KOPT-K1 (cell line): Measurements from ENCODE around the gene AMBP.

ENCODE experiments used
- H3K27ac ChIP-seq: fragments of 200-600 bp; sonication (generic); 2 replicates; pipeline ENCODE4 v1.5.1; 2016; ENCODE audit warnings: antibody characterized with exemption, mild to moderate bottlenecking, low read depth, low read length; ENCODE audit not compliant: poor library complexity, severe bottlenecking
- H3K36me3 ChIP-seq: fragments of 200-600 bp; sonication (generic); 2 replicates; pipeline ENCODE4 v1.5.1; 2017; ENCODE audit warnings: antibody characterized with exemption, mild to moderate bottlenecking, low read length, moderate library complexity; ENCODE audit not compliant: insufficient read depth
- H3K9me3 ChIP-seq: fragments of 200-600 bp; sonication (generic); 2 replicates; pipeline ENCODE4 v1.5.1; 2017; ENCODE audit warnings: antibody characterized with exemption, low read length, mild to moderate bottlenecking; ENCODE audit not compliant: insufficient read depth, poor library complexity, severe bottlenecking

AMBP gene

DNA sequence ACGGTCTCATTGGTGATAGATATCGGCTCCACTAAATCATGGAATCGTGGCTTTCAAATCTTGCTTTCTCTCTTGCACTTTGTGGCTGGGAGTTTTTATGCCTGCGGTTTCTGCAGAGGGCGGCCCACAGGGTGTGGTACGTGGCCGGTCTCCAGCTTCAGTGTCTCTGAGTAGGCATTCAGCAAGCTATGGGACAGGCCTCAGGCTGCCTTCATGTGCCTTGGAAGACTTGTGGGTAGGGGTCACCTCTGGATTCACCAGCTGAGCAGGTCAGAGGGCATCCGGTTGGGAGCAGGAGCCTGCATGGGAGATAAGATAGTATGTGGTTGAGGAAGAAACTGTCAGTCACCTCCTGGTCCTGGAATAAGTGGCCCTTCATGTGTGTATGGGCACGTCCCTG lies 47.7 kb downstream of the AMBP start:
- Histone ChIP-seq H3K36me3 (no peaks in the 10 kb centered on the region), H3K27ac (no peak overlapping the region), H3K9me3 (no peaks in the 10 kb centered on the region)

DNA sequence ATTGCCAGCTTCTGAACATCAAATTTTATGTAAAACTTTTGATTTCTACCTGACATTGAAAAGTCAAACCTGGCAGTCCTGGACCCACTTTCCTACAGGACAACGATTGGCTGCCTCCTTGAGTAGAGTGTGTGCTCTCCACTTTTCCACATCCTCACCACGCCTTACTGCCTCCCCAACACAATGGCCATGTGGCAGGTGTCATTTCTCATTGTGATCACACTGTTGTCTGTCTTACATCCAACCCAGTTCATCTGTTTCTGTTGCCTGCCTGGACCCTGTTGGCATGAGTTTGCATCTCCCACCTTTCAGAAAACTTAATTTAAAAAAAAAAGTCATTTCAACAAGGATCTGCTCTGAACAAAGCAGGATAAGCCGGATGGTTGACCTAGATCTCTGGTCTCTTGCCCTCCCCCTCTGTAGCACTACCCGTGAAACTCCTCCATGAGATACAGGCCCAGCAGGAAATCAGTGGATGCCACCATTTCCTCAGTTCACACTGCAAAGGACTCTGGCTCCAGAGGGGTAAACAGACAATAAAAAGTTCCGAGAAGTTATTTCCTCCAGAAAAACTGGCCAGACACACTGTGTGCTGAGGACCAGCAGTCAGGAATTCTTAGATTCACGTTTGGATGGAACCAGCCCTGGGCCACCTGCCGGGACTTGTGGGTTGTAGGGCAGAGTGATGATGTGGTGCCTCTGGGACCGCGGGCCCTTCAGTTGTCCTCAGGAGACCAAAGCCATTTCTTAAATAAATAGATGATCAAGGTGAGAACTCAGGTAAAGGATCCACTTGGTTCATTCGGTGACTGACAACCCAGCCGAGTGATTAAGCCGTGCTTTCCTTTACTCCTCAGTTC lies 48.6 kb downstream of the AMBP start:
- Histone ChIP-seq H3K36me3 (no peaks in the 10 kb centered on the region), H3K9me3 (peaks cover 7% of the 10 kb centered on the region), H3K27ac (no peak overlapping the region)

DNA sequence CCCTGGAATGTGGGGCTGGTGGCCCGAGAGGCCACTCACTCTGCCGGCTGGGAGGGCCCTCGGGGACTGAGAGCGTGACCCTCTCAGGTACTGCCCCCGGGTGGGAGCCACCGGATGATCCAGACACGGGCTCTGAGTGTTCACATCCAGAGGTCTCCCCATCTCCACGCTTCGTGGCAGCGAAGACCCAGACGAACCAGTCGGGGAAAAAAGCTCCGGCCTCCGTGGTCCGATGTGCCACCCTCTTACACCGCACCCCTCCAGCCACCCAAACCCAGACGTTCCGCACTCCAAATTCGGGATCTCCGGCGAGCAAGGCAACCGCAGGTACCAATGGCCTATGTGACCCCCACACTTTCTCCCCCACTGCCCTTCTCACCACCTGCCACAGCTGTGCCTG lies 49.5 kb downstream of the AMBP start:
- no peak overlapping the region for H3K27ac ChIP-seq
- peaks cover 16% of the 10 kb centered on the region for H3K9me3 ChIP-seq
- no peaks in the 10 kb centered on the region for H3K36me3 ChIP-seq

DNA sequence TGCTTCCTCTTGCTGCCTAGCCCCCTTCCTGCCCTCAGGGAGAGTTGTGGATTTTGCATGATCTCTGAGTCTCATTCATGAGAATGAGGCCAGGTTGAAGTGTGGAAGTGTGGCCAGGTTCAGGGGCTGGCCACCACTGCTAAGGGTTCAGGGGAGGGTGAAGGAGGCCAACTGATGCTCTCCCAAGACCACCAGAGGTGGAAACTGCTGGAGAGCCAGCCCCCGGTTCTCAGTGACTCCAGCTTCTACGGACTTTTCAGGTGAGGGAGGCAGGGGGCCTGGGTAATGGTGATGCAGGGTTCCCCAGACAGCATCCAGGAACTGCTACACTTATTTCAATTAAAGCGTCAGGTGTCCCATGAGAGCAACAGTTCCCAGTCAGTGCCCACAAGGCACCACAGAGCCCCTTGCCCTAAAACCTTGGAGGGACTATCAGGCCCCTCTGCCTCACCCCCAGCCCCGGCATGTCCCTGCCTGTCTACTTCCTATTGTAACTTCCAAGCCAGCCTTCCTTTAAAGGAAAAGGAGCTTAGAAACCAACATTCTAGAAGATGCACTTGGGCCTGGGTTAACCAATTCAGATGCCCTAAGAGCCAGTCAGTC lies 50.1 kb downstream of the AMBP start:
- Histone ChIP-seq H3K36me3 (no peaks in the 10 kb centered on the region), H3K27ac (no peak overlapping the region), H3K9me3 (peaks cover 18% of the 10 kb centered on the region)

DNA sequence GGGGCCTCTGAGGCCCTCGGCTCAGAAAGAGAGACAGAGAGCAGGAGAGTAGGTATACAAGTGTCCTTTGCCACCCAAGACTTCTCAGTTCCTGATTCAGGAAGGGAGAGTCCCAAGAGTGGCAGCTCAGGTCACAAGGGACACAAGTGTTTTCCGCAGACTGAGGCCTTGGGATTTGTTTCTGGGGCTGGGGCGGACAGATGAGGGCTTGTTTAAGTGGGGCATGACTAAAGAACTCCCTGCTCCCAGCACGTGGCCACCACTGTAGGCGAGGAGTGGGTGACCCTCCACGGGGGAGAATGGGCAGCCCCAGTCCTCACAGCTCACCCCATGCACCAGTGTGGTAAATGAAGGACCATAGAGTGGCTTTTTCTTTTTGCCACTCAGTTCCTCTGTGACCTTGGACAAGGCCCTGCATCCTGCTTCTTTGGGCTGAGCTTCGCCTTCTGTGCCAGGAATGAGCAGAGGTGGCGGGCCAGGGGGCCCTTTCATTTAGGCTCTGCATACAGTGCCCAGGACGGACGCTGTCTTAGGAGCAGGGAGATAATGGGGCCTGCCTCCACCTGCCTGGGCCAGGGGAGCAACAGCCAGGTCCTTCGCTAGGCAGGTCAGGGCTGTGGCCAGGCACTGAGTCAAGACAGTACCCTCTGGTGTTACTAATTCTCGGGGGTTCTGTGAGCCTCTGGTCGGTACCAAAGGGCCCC lies 50.8 kb downstream of the AMBP start:
- Histone ChIP-seq H3K27ac (no peak overlapping the region), H3K9me3 (peaks cover 18% of the 10 kb centered on the region), H3K36me3 (no peaks in the 10 kb centered on the region)

DNA sequence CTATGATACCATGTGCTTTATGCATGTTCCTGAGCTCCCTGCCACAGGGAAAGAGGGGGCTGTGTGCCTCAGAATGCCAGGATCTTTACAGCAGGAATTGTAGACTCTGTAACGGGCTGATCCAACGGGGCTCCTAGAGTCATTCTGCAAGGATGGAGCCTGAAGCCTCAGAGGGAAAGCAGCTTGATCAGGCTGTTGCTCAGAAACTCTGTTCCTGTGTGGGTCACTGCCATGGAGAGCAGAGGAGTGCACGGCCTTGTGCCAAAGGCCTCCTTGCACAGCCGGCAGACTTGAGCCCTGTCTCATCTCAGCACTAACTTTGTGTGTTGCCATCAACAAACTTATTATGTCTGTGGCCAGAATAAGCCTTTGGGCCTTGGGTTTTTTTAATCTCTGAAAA lies 51.8 kb downstream of the AMBP start:
- Histone ChIP-seq H3K9me3 (peaks cover 18% of the 10 kb centered on the region), H3K27ac (no peak overlapping the region), H3K36me3 (no peaks in the 10 kb centered on the region)

DNA sequence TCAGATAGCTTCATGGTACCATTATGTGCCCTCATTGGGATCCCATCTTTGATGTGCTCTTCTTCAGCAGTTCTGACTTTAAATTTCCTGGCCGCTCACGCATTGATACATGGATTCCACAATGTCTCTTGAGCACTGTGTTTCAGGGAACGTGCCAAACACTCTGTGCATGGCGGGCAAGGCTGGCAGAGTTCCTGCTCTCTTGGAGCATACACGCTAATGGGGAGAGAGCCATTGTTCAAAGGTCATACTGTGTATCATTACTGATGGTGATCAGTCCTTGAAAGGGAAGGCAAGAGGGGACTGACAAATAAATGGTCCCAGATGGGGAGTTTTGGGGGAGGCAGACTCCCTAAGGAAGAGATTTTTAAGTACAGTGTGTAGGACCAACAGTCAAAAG lies 52.3 kb downstream of the AMBP start:
- H3K27ac ChIP-seq: no peak overlapping the region
- H3K9me3 ChIP-seq: peaks cover 18% of the 10 kb centered on the region
- H3K36me3 ChIP-seq: no peaks in the 10 kb centered on the region

DNA sequence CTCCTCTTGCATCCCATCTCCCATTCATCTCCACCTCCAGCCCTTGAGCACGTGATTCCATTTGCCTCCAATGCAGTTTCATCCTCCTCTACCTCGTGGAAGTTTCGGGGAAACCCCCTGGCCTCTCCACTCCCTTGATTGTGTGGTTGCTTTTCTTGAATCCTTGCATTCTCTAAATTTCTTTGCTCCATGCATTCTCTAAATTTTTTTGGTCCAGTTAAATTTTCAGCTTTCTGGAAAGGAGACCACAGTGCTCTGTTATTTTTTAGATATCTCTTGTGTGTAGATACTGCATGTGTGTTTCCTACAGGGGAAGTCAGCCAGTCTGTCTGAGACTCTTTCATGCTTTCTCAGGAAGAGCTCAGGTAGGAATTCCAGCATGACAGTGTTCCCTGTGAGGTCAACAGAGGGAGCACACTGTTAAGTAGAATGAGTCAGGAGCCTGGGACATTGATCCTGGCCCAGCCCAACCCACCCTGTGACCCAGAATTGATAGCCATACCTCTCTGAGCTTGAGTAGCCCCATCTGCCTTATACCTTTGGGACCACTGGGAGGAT lies 52.8 kb downstream of the AMBP start:
- no peak overlapping the region for H3K27ac ChIP-seq
- no peaks in the 10 kb centered on the region for H3K36me3 ChIP-seq
- H3K9me3 ChIP-seq: peaks cover 18% of the 10 kb centered on the region

DNA sequence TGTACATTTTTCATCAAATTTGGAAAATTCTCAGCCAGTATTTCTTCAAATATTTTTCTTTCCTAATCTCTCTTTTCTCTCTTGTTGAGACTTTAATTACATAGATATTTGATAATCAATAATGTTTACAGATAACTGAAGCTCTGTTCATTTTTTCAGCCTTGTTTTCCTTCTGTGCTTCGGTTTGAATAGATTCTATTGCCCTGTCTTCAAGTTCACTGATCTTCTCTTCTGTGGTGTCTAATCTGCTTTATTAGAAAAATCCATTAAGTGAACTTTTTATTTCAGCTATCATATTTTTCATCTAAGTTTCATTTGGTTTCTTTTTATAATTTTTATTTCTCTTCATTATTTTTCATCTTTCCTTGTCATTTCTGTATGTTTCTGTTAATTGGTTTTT lies 54.1 kb downstream of the AMBP start:
- no peaks in the 10 kb centered on the region for H3K36me3 ChIP-seq

DNA sequence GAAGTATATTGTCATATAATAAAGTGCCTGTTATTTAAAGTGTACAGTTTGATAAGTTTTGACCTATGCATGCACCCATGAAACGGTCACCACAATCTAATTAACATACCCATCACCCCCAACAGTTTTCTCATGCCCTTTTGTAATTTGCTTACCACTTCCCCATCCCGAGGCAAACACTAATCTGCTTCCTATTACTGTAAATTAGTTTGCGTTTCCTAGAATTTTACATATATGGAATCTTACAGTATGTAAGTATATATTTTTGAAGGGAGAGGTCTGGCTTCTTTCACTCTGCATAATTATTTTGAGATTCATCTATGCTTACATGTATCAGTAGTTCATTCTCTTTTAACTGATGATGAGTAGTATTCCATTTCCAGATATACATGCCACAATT lies 56.5 kb downstream of the AMBP start:
- H3K9me3 ChIP-seq: peaks cover 18% of the 10 kb centered on the region
- no peak overlapping the region for H3K27ac ChIP-seq
- no peaks in the 10 kb centered on the region for H3K36me3 ChIP-seq

More for the DNA sequence above, 54.1 kb downstream of the AMBP start:
- Histone ChIP-seq H3K9me3 (peaks cover 18% of the 10 kb centered on the region), H3K27ac (no peak overlapping the region)

DNA sequence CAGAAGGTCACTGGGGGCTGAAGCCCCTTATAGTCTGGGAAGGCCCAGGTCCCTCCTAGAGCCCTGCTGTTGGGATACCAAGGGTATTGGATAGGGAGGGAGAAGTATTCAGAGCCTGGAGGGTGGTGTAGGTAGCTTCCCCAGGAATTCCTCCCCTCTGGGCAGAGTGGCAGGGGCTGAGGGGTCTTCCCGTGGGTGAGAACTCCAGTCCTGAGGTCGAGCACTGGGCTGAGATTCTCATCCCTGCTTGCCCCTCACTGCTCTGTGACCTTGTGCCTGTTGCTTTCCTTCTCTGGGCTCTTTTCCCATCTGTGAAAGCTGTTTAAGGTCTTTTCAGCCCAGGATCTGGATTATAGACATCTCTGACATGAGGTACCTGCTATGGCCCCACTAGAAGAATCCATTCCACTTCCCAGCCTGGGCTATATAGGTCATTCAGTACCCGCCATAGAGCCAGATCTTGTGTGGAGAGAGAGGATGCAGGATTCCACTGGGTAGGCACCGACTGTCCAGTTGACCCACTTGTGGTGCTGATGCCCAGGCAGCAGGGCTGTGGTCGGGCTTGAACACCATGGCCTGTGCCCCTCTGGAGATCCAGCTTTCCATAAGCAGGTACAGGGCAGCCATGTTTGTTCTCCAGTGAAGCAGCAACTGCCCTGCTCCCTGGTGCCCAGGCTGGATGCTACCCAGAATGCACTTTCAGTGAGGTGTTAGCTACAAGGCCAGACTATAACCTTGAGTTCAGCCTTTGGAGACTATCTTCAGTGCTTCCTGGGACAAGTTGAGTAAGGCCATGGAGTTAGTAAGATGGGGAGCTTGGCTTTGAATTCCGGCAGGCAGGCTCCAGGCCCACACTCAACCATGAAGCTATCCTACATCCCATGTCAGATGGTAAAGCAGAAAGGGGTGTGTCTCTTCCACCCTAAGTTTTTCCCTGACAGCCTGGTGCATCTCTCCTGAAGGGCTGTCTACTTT lies 60.1 kb downstream of the AMBP start:
- no peaks in the 10 kb centered on the region for H3K36me3 ChIP-seq
- H3K9me3 ChIP-seq: no peaks in the 10 kb centered on the region
- H3K27ac ChIP-seq: no peak overlapping the region

DNA sequence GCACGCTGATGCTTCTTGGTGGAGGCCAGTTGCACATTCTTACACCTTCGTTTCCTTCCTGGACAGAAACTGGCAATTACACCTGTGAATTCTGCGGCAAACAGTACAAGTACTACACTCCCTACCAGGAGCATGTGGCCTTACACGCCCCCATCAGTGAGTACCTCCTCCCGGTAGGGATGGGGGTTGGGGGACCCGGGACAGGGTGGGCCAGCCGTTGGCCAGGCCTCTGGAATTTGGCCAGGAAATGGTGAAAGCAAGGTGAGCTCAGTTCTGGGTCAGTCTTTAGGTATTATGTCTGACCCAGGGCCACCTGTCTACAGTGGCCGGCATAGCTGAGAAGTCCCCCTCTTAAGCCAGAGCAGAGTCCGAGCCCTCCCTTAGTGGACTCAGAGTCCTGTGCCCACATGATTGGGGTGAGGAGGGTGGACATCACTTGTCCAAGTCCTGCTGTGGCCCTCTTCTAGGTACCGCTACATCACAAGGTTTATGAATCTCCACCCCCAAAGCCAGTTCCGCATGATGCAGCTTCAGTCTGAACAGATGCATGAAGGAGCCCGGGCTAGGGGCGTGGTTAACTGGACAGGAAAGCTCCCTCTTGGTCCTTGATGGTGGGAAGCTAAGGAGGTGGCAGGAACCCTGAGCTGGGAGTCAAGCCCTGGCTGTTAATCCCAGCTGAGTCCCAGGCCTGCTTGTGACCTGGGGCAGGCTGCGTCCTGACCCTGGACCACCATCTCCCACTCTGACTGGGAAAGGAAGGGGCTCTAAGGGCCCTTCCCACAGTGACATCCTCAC lies 61.3 kb downstream of the AMBP start:
- Histone ChIP-seq H3K36me3 (no peaks in the 10 kb centered on the region), H3K9me3 (no peaks in the 10 kb centered on the region), H3K27ac (no peak overlapping the region)

DNA sequence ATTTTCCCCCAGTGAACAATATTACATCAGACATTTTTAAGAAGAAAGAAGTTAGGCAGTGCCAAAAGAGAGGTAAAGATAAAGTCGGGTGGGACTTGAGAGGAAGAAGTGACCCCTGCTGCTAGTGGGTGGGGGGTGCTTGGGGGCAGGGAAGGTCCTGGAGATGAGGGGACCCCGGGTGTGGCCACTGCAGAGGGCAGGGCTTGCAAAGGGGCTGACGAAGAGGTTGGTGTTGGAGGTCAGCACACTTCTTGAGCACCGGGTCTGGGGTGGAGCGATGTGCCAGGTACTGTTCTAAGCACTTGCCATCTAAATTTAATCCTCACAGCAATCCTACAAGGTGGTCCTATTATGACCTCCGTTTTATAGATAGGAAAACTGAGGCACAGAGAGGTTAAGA lies 62.0 kb downstream of the AMBP start:
- no peaks in the 10 kb centered on the region for H3K36me3 ChIP-seq

DNA sequence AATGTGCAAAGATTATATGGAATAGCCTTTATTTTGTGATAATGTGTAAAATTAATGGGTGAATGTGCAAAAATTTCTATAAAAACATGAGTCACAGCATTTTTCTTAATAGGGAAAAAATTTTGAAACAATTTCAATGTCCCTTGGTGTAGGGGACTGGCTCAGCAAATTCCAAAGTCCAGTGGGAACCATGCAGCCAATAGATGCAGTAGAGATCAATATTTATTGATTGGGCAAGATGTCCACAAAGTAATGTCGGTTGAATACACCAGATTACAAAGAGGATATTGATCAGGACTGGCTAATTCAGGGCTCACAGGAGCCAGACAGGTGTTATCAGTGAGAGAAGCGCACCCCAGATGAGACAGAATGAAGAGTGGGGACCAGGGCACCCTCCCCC lies 62.5 kb downstream of the AMBP start:
- H3K9me3 ChIP-seq: no peaks in the 10 kb centered on the region
- no peak overlapping the region for H3K27ac ChIP-seq
- no peaks in the 10 kb centered on the region for H3K36me3 ChIP-seq

More for the DNA sequence above, 62.0 kb downstream of the AMBP start:
- Histone ChIP-seq H3K27ac (no peak overlapping the region), H3K9me3 (no peaks in the 10 kb centered on the region)
